HG03025 (cell line): ENCODE results near the gene RIOX2.
"Not testable (repeated sequence)": the region's sequence is repeated elsewhere in the genome, so short reads cannot be mapped to it uniquely, and the experiment has no call there.

Experiments used
- ATAC-seq: cut with Tn5 transposase; IDR thresholded peaks from one replicate; pipeline ENCODE4 v1.9.1; 2021; ENCODE audit warnings: mild to moderate bottlenecking, moderate library complexity; ENCODE audit not compliant: unreplicated experiment, low FRiP score

The RIOX2 gene

DNA sequence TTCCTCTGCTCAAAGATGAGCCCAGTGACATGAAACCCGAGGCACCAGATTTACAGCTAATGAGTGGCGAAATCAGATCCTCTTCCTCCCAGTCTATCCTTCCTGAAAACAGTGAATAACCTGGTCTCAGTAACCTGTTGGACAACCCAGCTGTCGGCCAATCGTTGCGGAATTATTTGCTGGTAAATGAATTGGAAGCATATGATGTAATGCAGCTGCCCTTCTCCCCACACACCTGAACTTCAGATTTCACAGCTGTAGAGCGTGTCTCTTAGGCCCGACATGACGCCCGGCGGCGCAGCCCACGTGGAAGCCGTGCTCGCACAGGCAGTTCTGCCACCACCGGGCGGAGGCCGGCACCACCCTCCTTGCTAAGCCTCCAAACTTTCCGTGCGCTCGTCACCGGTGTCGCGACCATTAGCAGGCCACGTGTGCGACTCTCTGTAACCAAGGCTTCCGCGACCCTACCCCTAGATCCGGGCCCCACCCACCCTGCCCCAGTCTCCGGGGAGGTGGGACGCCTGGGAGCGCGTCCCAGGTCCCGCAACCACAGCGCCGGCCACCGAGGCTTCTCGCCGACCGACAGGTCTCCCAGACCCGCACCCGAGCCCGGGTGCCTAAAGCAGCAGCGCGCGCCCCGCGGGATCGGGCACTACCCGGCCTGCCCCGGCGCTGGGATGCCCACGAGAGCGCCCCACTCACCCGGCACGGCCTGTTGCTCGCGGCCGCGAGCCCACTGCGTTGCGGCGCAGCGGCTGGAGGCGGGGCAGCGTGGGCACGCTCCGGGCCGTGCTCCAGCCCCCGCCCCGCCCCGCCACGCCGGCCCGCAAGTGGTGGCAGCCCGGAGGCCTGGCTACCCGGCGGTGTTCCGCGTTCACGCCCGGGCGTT lies at the start of gene RIOX2:
RIOX2 (minus strand) TSS at position 753 of the 889 bp plus-strand sequence. CDS start 4,838 bp downstream, outside the sequence.
- ATAC-seq, result peak; percentile 93

DNA sequence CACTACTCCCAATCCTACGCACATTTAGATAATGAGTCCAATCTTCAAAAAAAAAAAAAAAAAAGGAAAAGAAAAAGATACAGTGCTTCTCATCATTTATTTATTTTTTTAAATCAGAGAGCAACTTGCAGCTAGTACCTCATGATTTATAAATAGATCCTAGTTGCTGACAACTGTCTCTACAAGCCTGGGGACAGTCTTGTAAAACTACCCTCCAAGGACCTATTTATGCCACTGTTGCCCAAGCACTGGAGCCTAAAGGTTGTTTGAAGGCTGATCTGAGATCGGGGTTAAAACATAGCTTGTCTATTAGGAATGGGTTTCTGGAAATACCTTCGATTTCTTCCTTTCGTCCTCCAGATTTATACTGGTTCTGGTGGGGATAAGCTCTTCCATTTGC lies 48.2 kb upstream of the RIOX2 start:
- ATAC-seq, result no peak

DNA sequence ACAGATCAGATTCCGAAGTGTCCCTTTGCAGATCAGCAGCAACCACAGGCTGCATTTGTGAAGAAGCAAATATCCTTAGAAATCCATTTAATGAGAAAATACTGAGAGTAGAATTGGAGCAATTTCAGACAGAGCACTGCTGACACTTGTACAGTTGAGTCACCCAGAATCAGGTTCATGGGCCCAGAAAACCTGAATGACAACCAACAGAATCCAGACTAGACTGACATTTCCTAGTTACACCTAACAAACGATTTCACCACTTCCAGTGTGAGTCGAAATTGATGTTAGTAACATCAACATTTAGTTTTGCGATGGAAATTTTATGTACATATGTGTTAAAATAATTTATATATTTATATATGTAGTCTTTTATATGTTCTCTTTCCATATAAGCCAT lies 46.1 kb upstream of the RIOX2 start:
- ATAC-seq, result no peak

DNA sequence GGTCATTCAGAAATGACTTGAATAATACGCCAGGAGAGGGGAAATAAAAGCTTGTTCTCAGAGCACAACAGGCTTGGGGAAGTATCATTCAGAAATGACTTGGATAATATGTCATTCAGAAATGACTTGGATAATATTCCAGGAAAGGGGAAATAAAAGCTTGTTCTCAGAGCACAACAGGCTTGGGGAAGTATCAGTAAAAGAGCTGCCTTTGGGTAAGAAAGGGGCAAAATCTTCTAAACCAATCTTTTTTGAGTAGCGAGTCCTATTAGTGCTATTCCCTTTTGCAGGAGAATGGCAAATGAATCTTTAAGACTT lies 42.0 kb upstream of the RIOX2 start:
- no peak for ATAC-seq

- no peak for ATAC-seq
These were observed 41.4 kb upstream of the RIOX2 start for GRCh38 chr3:98013411-98014267.

GRCh38 chr3:98012979-98013378 lies 40.7 kb upstream of the RIOX2 start:
- no peak for ATAC-seq

GRCh38 chr3:98010883-98011449 lies 38.7 kb upstream of the RIOX2 start:
- not testable (repeated sequence) for ATAC-seq

DNA sequence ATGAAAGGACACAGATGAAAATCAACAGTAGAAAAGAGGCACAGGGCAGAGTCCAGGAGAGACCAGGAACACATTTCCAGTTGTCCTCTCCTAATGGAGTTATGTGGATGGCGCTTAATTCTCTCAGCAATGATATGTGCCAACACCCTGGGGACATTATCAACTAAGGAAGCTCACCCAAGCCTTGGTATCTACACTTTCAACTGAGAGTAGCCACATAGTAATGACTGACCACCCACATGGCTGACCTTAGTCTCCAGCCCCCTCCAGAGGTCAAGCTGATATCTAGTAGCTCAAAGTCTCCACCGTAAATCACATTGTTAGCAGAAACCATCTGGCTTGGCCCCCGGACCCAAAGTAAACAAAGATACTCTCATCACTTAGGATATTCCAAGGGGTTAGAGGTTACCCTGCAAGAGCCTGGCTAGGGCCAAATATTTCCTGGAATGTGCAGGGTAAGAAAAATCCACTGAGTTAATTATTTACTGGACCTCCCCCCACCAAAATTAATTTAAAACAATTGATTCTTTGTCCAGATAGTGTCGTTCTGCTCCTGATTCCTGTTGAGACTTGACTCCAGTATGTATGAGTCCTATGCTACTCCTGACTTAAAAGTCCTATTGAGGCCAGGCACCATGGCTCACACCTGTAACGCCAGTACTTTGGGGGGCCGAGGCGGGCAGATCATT lies 38.1 kb upstream of the RIOX2 start:
- no peak for ATAC-seq

DNA sequence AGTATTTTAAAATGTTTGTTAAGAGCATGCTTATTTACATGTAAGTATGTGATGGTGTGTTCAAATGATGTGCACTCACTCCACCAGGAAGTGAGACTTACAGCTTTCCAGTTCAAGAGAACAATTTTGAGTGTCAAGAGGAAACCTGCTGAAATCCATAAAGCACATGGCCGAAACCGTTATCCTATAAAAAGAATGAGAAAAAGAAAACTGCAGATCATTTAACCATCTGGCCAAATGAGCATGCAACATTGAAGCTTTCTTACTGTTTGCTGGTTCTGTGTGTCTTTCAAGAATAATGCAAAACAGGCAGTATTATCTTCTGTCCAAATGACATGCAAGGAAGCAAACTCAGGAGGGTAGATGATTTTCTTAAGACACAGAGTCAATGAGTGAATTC lies 36.6 kb upstream of the RIOX2 start:
- ATAC-seq, result peak; percentile 79

GRCh38 chr3:98005438-98005837 lies 33.2 kb upstream of the RIOX2 start:
- ATAC-seq, result no peak

- no peak for ATAC-seq
These were observed 32.5 kb upstream of the RIOX2 start for GRCh38 chr3:98004721-98005120.

- peak; percentile 44 for ATAC-seq
These were observed 31.2 kb upstream of the RIOX2 start for GRCh38 chr3:98003306-98003969.

GRCh38 chr3:98002717-98003116 lies 30.5 kb upstream of the RIOX2 start:
- no peak for ATAC-seq

- no peak for ATAC-seq
These were observed 27.8 kb upstream of the RIOX2 start for GRCh38 chr3:97999994-98000393.

- ATAC-seq, result no peak
These were observed 26.9 kb upstream of the RIOX2 start for GRCh38 chr3:97999103-97999502.

DNA sequence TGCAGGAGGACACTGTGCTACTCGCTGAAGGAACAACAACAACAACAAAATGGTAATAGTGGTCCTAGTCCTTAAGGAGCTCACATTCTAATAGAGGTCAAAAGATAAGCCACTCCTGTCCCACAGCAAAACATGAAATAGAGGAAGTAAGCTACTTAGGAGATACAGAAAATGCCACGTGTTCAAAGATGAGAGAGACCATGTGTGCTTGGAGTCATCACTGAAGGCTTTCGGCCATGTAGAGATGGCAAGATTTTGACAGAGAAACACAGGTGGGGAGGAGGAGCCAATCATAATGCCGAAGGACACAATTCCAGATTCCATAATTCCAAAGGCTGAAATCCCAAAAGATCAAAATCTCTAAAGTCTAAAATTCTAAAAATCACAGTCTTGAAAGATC lies 24.8 kb upstream of the RIOX2 start:
- no peak for ATAC-seq

- no peak for ATAC-seq
These were observed 22.2 kb upstream of the RIOX2 start for GRCh38 chr3:97994328-97994945.

DNA sequence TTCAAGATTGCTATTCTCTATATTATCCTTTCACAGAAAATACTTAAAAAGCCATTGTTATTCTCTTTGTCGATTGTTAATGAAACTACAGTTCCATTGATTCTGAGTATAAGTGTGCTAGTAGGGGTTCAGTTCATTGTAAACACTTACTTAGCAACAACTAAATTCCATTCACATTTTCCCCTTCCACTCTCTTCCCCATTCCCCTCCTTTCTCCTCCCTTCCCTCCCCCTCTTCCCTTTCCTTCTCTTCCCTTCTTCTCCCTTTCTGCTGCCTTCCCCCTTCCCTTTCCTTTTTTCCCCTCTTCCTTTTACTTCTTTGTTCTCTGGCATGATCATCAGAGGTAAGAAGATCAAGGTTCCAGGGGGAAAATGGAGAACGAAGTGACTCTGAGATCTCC lies 21.3 kb upstream of the RIOX2 start:
- no peak for ATAC-seq

GRCh38 chr3:97992547-97993173 lies 20.4 kb upstream of the RIOX2 start:
- ATAC-seq, result no peak
